ENCODE measurements around the gene BBLN.

The BBLN gene

GRCh38 chr9:128191406-128192046 is 31.5 kb downstream of the BBLN start, which contains the start of gene CIZ1:
CIZ1 (minus strand) TSS chr9:128191572; CDS start chr9:128190857, 715 bp downstream.
- peaks cover 7 to 27% (median 8%) of the 10 kb centered on the region in 3 donors for H3K36me3 ChIP-seq
- H3K9me3 ChIP-seq = no peaks in the 10 kb centered on the region
- intact Hi-C loops (cut with DNase I; ENCODE audit: low total_unique reads) = no loop called here
- H3K4me1 ChIP-seq = peaks cover 0 to 28% (median 18%) of the 10 kb centered on the region in 4 donors
- H3K27me3 ChIP-seq = no peaks in the 10 kb centered on the region
- peak within 1 kb of the TSS; percentile 88 to 95 for H3K27ac ChIP-seq
- peak; percentile 72 to 89 for DNase-seq
- TF ChIP-seq, protein P1, sequence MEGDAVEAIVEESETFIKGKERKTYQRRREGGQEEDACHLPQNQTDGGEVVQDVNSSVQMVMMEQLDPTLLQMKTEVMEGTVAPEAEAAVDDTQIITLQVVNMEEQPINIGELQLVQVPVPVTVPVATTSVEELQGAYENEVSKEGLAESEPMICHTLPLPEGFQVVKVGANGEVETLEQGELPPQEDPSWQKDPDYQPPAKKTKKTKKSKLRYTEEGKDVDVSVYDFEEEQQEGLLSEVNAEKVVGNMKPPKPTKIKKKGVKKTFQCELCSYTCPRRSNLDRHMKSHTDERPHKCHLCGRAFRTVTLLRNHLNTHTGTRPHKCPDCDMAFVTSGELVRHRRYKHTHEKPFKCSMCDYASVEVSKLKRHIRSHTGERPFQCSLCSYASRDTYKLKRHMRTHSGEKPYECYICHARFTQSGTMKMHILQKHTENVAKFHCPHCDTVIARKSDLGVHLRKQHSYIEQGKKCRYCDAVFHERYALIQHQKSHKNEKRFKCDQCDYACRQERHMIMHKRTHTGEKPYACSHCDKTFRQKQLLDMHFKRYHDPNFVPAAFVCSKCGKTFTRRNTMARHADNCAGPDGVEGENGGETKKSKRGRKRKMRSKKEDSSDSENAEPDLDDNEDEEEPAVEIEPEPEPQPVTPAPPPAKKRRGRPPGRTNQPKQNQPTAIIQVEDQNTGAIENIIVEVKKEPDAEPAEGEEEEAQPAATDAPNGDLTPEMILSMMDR (IDR thresholded peaks at IDR 0.05) = peak; percentile 77 to 79
- peak within 1 kb of the TSS; percentile 58 to 86 for H3K4me3 ChIP-seq

DNA sequence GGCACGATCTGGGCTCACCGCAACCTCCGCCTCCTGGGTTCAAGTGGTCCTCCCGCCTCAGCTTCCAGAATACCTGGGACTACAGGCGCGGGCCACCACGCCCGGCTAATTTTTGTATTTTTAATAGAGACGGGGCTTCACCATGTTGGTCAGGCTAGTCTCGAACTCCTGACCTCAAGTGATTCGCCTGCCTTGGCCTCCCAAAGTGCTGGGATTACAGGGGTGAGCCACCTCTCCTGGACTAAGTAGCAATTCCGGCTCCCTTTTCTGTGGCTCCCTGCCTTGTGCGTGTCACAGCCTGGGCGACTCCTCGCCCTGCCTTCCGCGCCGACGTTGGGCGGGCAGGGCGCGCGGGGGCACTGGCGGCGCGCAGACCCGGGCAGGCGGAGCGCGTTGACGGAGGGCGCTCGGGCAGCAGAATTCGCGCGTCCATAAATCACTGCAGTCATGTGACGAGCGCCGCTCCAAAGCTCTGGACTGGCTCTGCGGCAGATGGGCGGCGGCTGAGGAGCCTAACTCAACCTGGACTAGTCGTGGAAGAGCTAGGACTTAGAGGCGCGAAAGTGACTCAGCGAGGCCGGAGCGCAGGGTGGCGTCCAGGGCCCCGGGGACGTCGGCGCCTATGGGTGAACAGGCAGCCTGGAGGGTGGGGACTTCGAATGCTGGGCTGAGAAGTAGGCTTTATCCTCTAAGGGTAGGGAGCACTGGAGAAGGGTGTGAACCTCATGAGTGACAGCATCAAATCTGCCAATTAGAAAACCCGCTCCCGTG is 32.7 kb downstream of the BBLN start:
- peak; percentile 87 to 96 for DNase-seq
- H3K9me3 ChIP-seq = no peaks in the 10 kb centered on the region
- no peaks in the 10 kb centered on the region for H3K27me3 ChIP-seq
- peaks cover 7 to 18% (median 8%) of the 10 kb centered on the region in 3 donors for H3K36me3 ChIP-seq
- peaks cover 0 to 28% (median 18%) of the 10 kb centered on the region in 4 donors for H3K4me1 ChIP-seq
- TF ChIP-seq, protein P1 (IDR thresholded peaks at IDR 0.05) = peak in 1 of 2 experiments; percentile 12
- H3K27ac ChIP-seq = peak overlapping the region; percentile 88 to 95
- intact Hi-C loops (cut with DNase I; ENCODE audit: low total_unique reads) = no loop called here
- H3K4me3 ChIP-seq = peak overlapping the region; percentile 58 to 86

DNA sequence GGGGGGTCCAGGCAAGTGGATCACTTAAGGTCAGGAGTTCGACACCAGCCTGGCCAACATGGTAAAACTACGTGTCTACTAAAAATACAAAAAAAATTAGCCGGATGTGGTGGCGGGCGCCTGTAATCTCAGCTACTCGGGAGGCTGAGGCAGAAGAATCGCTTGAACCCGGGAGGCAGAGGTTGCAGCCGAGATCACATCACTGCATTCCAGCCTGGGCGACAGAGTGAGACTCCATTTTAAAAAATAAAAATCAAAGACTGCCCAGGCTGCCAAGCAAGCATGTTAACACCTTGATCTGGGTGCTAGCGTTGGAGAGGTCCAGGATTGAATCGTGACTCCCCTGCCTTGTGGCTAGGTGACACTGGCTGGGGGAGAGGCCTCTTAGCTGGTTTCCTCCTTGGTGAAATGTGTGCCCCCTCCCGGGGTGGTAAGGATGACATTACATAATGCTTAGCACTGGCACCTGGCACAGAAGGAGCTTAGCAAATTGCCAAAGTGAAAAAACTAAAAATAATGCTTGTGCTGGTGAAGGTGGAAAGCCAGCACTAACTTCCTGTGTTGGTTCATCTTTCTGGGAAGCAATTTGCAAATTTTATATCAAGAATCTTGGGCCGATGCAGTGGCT is 33.5 kb downstream of the BBLN start:
- intact Hi-C loops (cut with DNase I; ENCODE audit: low total_unique reads) = no loop called here
- DNase-seq = no peak
- no peaks in the 10 kb centered on the region for H3K9me3 ChIP-seq
- peak overlapping the region; percentile 88 to 95 for H3K27ac ChIP-seq
- no peaks in the 10 kb centered on the region for H3K27me3 ChIP-seq
- TF ChIP-seq, protein P1 (IDR thresholded peaks at IDR 0.05) = no peak
- peaks cover 7 to 16% (median 7%) of the 10 kb centered on the region in 3 donors for H3K36me3 ChIP-seq
- H3K4me3 ChIP-seq = peak overlapping the region in 1 of 2 donors; percentile 86
- H3K4me1 ChIP-seq = peaks cover 0 to 28% (median 18%) of the 10 kb centered on the region in 4 donors

DNA sequence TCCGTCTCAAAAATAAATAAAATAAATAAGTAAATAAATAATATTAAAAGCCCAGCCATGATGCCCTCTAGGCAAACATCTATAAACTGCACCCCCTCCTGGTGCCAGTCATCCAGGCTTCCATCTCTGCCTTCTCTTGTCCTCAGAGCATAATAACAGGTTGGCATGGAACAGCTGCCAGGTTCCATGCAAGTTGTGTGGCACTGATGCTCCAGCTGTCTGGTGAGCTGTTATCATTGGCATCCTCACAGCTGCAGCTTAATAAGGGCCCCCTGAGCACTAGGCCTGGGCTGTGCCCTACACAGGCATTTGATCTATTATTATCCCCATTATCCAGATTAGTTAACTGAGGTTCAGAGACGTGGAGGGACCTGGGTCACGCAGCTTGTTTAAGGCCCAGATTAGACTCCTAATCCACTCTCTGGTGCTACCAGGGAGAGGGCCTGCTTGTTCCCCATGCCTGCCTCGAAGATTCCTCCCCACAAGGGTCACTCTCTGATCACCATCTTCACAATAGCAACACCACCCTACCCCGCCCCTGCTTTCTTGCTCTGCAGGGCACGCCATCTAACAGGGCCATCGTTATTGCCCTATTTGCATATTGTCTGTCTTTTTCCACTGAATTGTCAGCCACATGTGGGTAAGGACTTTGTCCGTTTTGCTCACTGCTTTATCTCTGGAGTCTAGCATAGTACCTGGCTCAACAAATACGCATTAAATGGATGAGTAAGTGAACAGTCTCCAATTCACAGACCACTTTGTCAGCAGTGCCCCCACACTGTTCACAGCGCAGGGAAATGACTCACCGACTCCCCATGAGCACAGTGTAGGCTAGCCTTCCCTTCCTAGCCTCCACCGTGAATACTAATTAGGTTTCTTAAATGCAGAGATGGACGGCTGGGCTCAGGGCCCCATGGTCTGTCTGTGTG is 41.6 kb downstream of the BBLN start:
- Histone ChIP-seq H3K4me1 (peaks cover 0 to 21% (median 13%) of the 10 kb centered on the region in 4 donors), H3K27ac (no peak overlapping the region), H3K36me3 (no peaks in the 10 kb centered on the region), H3K4me3 (no peak overlapping the region), H3K9me3 (no peaks in the 10 kb centered on the region), H3K27me3 (peaks cover 4 to 31% of the 10 kb centered on the region in 2 donors)
- intact Hi-C loops (cut with DNase I; ENCODE audit: low total_unique reads) = no loop called here
- TF ChIP-seq, protein P1 (IDR thresholded peaks at IDR 0.05) = no peak
- no peak for DNase-seq

GRCh38 chr9:128202648-128203023 is 42.6 kb downstream of the BBLN start:
- TF ChIP-seq, protein P1 (IDR thresholded peaks at IDR 0.05) = no peak
- no peaks in the 10 kb centered on the region for H3K36me3 ChIP-seq
- no peak for DNase-seq
- H3K9me3 ChIP-seq = no peaks in the 10 kb centered on the region
- no peak overlapping the region for H3K27ac ChIP-seq
- H3K4me3 ChIP-seq = peak overlapping the region in 1 of 2 donors; percentile 44
- peaks cover 0 to 21% (median 13%) of the 10 kb centered on the region in 4 donors for H3K4me1 ChIP-seq
- peaks cover 4 to 31% of the 10 kb centered on the region in 2 donors for H3K27me3 ChIP-seq
- intact Hi-C loops (cut with DNase I; ENCODE audit: low total_unique reads) = no loop called here

All from tibial artery (tissue), 4 donors.